ENCODE data around the gene INSIG2.

Gene INSIG2

DNA sequence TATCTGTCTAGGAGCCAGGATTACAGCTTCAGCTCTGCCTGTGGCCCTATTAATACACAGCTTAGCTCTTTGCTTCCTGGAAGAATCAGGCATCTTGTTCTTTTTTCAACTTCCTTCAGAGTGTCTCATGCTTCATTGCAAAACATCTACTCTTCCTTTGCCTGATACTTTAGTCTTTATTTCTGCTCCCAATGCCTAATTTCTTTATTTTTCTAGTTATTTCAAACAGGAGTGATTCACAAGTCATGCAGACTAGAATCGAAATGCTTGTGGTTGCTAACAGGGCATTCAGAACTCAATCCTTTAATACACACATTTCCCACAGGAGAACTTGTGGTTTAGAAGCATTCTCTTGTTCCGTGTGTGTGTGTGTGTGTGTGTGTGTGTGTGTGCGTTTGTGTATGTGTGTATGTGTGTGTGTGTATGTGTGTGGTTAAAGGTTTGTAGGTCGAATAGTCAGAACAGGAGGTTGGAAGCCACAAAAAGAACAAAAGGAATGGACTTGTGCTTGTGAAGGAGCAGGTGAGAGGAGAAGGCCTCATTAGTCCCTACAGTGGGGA lies 28.3 kb upstream of the INSIG2 start:
- TF ChIP-seq, protein P1, sequence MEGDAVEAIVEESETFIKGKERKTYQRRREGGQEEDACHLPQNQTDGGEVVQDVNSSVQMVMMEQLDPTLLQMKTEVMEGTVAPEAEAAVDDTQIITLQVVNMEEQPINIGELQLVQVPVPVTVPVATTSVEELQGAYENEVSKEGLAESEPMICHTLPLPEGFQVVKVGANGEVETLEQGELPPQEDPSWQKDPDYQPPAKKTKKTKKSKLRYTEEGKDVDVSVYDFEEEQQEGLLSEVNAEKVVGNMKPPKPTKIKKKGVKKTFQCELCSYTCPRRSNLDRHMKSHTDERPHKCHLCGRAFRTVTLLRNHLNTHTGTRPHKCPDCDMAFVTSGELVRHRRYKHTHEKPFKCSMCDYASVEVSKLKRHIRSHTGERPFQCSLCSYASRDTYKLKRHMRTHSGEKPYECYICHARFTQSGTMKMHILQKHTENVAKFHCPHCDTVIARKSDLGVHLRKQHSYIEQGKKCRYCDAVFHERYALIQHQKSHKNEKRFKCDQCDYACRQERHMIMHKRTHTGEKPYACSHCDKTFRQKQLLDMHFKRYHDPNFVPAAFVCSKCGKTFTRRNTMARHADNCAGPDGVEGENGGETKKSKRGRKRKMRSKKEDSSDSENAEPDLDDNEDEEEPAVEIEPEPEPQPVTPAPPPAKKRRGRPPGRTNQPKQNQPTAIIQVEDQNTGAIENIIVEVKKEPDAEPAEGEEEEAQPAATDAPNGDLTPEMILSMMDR (IDR thresholded peaks at IDR 0.05; ENCODE audit: borderline replicate concordance, insufficient read depth, low read depth, low read length) = no peak
- no peak overlapping the region for H3K4me3 ChIP-seq (ENCODE audit: low read depth, low read length)

DNA sequence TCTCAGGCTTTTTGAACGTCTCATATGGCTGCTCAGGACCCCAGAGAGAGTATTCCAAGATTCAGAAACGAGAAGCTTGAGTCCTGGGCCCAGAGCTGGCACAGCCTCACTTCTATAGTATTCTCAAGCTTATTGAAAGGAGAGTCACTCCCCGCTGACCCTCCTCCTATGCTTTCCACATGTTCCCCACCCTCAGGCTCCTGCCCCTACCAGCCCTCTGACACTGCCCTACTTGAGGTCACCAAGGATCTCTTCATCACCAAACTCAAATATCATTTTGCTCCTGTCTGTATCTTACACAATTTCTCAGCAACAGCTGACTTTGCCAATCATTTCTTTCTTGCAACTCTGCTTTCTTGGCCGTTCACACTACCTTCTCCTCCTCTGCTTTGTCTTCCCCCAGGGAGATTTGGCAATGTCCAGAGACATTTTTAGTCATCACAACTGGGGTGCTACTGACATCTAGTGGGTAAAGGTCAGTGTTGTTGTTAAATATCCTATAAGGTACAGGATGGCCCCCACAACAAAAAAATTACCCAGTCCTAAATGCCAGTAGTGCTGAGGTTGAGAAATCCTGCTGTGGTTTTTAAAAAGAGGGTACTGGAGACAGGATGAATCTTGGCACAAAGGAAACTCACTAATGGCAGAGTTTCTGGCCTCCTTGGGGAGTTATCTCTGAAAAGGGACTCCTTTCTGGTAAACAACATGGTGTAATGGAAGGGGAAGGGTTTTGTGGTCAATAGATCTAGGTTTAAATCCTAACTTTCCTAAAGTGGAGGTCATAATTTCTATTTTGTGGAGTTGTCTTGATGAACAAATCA lies 26.9 kb upstream of the INSIG2 start:
- no peak overlapping the region for H3K4me3 ChIP-seq (ENCODE audit: low read depth, low read length)
- TF ChIP-seq, protein P1 (IDR thresholded peaks at IDR 0.05; ENCODE audit: borderline replicate concordance, insufficient read depth, low read depth, low read length) = peak; percentile 64

DNA sequence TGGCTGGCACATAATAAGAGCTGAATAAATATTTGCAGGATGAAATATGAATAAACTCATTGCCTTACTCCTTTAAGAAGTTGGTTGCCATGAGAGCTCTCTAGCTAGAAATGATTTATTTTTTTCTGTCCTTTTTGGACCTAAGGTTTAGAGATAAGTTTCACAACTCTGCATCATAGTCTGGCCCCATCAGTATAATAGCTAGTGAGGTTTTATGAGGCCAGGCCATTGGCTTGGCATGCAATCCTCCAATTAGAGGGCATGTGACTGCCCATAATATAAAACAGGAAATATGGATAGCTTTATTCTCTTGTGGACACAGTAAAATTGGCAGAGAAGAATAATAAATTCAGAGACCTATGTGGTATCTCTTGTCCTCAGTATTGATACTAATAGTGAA lies 26.2 kb upstream of the INSIG2 start:
- TF ChIP-seq, protein P1 (IDR thresholded peaks at IDR 0.05; ENCODE audit: borderline replicate concordance, insufficient read depth, low read depth, low read length) = no peak
- no peak overlapping the region for H3K4me3 ChIP-seq (ENCODE audit: low read depth, low read length)

DNA sequence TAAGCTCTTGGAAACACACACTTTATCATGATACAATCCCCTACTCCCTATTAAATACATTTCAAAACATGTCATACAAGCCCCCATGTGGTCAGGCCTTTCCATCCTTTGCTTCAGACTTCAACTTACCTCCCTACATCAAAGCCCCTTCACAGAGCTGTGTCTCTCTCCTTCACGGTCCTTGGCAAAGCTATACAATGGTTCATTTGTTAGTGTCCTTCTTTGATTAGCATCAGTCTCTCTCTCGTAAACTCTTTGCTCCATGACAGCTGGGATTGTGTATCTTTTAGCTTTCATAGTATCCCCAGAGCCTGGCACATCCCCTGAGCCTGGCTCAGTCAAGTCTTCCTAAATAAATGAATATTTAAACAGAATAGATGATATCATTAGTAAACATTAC lies 25.6 kb upstream of the INSIG2 start:
- no peak overlapping the region for H3K4me3 ChIP-seq (ENCODE audit: low read depth, low read length)
- TF ChIP-seq, protein P1 (IDR thresholded peaks at IDR 0.05; ENCODE audit: borderline replicate concordance, insufficient read depth, low read depth, low read length) = no peak

DNA sequence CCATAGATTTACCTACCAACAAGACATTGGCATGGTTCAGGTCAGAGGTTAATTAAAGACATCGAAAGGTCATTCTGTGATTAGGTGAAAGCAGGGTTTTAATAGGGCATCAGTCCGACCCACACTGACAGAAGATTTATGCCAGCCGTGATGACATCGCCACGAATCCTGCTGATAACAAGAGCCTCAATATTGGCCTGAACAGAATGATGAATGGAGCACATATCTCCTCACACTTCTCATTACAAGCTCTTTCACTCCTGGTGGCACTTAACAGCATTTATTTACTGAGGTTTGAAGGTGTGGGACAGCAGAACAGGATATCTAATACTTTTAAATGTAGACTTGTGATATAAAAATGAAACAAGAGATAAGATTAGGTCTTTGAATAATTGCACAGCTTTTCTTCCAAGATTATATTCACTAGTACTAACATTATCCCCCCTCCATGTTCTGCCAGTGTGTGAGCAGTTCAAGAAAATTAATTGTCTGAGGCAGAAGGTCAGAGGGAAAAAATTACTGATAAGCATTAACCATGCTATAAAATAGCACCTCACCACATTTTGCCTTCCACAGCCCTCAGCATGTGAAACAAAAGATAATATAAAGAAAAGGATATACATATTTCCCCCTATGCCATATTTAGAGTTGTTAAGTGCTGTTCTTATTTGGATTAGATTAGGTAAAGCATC lies 23.1 kb upstream of the INSIG2 start:
- H3K4me3 ChIP-seq (ENCODE audit: low read depth, low read length) = no peak overlapping the region
- TF ChIP-seq, protein P1 (IDR thresholded peaks at IDR 0.05; ENCODE audit: borderline replicate concordance, insufficient read depth, low read depth, low read length) = no peak

DNA sequence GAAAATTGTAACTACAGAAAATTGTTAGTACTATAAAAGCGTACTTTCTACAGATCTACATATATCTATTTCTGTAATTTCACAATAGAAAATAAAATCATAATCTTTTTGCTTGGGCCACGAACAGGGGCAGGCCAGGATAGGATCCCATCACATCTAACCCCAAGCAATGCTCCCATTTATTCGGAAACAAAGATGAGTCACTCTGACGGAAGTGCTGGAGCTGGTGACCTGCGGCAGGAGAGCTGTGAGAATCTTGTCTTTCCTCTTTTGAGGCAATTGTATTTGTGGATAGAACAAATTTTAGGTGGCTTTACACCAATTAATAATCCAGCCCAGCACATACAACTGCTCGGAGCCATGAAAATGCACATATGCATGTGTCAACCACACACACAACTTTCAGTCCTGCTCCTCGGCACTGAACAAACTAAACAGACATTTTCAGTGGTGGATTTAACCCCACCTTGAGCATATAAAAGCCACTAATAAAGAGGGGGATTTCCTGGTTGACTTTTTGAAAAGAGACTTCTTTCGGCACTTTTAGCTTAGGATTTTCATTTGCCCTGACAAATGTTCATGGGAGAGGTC lies 22.3 kb upstream of the INSIG2 start:
- TF ChIP-seq, protein P1 (IDR thresholded peaks at IDR 0.05; ENCODE audit: borderline replicate concordance, insufficient read depth, low read depth, low read length) = no peak
- H3K4me3 ChIP-seq (ENCODE audit: low read depth, low read length) = no peak overlapping the region
